Loucy (cell line): ENCODE measurements around the gene MAP3K5.
"Not testable (repeated sequence)": the region's sequence is repeated elsewhere in the genome, so short reads cannot be mapped to it uniquely, and the experiment has no call there.

Experiments
- H2AFZ ChIP-seq: fragments of 200-600 bp; sonication (generic); 2 replicates; pipeline ENCODE4 v1.6.0; 2016; ENCODE audit warnings: antibody characterized with exemption, mild to moderate bottlenecking, low read length, moderate library complexity
- H3F3A ChIP-seq: fragments of 200-600 bp; 2 replicates; pipeline ENCODE4 v1.6.0; 2016; ENCODE audit warnings: antibody characterized with exemption, low read depth, mild to moderate bottlenecking
- H3K27me3 ChIP-seq: fragments of 200-600 bp; sonication (generic); 2 replicates; pipeline ENCODE4 v1.6.1; 2014; ENCODE audit warnings: low read length, mild to moderate bottlenecking; ENCODE audit not compliant: insufficient read depth, poor library complexity, severe bottlenecking
- H3K36me3 ChIP-seq: fragments of 200-600 bp; sonication (generic); 2 replicates; pipeline ENCODE4 v1.6.1; 2016; ENCODE audit warnings: low read length; ENCODE audit not compliant: insufficient read depth
- H3K4me1 ChIP-seq: fragments of 200-600 bp; sonication (generic); 2 replicates; pipeline ENCODE4 v1.5.1; 2014; ENCODE audit warnings: low read length, mild to moderate bottlenecking; ENCODE audit not compliant: insufficient read depth, poor library complexity, severe bottlenecking
- H3K4me2 ChIP-seq: fragments of 200-600 bp; sonication (generic); 2 replicates; pipeline ENCODE4 v1.6.0; 2014; ENCODE audit warnings: antibody characterized with exemption, low read length, low read depth, mild to moderate bottlenecking; ENCODE audit not compliant: poor library complexity, severe bottlenecking
- H3K4me3 ChIP-seq: fragments of 200-600 bp; sonication (generic); 2 replicates; pipeline ENCODE4 v1.5.1; 2014; ENCODE audit warnings: low read length, mild to moderate bottlenecking, mixed read lengths; ENCODE audit not compliant: poor library complexity, severe bottlenecking
- H3K79me2 ChIP-seq: fragments of 200-600 bp; sonication (generic); 2 replicates; pipeline ENCODE4 v1.6.1; 2014; ENCODE audit warnings: low read length; ENCODE audit not compliant: insufficient read depth
- H3K9ac ChIP-seq: fragments of 200-600 bp; sonication (generic); 2 replicates; pipeline ENCODE4 v1.6.0; 2014; ENCODE audit warnings: mild to moderate bottlenecking, low read depth, low read length, moderate library complexity; ENCODE audit not compliant: poor library complexity, severe bottlenecking
- H3K9me2 ChIP-seq: fragments of 200-600 bp; sonication (generic); replicated peaks from 2 replicates; pipeline ENCODE4 v1.6.1; 2016; ENCODE audit warnings: low read depth, low read length, mixed read lengths
- H3K9me3 ChIP-seq: fragments of 200-600 bp; sonication (generic); 2 replicates; pipeline ENCODE4 v1.6.1; 2014; ENCODE audit warnings: mild to moderate bottlenecking, antibody characterized with exemption, low read length, low read depth; ENCODE audit not compliant: insufficient read depth
- H4K20me1 ChIP-seq: fragments of 200-600 bp; sonication (generic); 2 replicates; pipeline ENCODE4 v1.6.0; 2014; ENCODE audit warnings: antibody characterized with exemption, low read length, mild to moderate bottlenecking; ENCODE audit not compliant: insufficient read depth, poor library complexity, severe bottlenecking
- EZH2phosphoT487 ChIP-seq: fragments of 200-600 bp; IDR thresholded peaks from 2 replicates; pipeline ENCODE4 v1.6.1; 2018; ENCODE audit warnings: antibody characterized with exemption, mild to moderate bottlenecking, moderate library complexity, borderline replicate concordance
- TF ChIP-seq, protein P1 (sequence below): fragments of 200-600 bp; sonication (generic); conservative IDR thresholded peaks from 2 replicates; pipeline ENCODE4 v1.5.1; 2014; ENCODE audit warnings: mild to moderate bottlenecking, antibody characterized with exemption, low read length

Gene MAP3K5

DNA sequence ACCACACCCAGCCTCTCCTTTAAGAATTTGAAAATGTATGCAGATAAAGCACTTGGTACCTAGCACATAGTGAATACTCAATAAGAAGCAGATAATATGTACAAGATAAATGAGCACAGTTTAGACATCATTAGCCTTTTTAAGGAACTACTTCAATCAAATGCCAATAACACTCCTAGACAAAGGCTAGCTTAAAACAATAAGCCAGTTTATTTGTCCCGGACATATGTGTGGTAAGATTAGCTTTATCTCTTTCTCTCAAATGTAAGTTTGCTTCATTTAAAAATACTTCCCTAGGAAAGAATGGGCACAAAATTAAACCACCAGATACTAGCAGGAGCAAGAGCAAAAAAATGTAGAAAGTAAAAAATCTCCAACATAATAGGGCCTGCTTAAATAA, 73.8 kb downstream of the MAP3K5 start:
- Histone ChIP-seq H3K9ac (no peak overlapping the region), H3K36me3 (no peaks in the 10 kb centered on the region), H3K4me2 (no peak overlapping the region), H3K9me2 (no peaks in the 10 kb centered on the region), H4K20me1 (no peaks in the 10 kb centered on the region), H2AFZ (no peak overlapping the region), H3F3A (no peaks in the 10 kb centered on the region), H3K9me3 (no peaks in the 10 kb centered on the region), H3K27me3 (no peaks in the 10 kb centered on the region), H3K4me1 (no peaks in the 10 kb centered on the region), H3K79me2 (no peaks in the 10 kb centered on the region), H3K4me3 (no peak overlapping the region)
- TF ChIP-seq, protein P1, sequence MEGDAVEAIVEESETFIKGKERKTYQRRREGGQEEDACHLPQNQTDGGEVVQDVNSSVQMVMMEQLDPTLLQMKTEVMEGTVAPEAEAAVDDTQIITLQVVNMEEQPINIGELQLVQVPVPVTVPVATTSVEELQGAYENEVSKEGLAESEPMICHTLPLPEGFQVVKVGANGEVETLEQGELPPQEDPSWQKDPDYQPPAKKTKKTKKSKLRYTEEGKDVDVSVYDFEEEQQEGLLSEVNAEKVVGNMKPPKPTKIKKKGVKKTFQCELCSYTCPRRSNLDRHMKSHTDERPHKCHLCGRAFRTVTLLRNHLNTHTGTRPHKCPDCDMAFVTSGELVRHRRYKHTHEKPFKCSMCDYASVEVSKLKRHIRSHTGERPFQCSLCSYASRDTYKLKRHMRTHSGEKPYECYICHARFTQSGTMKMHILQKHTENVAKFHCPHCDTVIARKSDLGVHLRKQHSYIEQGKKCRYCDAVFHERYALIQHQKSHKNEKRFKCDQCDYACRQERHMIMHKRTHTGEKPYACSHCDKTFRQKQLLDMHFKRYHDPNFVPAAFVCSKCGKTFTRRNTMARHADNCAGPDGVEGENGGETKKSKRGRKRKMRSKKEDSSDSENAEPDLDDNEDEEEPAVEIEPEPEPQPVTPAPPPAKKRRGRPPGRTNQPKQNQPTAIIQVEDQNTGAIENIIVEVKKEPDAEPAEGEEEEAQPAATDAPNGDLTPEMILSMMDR: no peak
- no peak for TF ChIP-seq EZH2phosphoT487

DNA sequence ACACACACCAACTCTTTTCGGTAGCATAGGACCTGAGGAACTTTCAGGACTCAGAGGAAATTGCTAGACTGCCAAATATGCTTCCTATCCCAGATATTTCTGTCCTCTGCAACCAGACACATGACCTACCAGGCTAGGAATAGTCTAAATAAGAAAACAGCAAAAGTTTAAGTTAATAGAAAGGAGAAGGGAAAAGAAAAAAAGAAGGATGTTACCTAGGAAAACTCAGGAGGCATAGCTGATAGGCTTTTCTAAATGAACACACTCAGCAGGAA, 74.6 kb downstream of the MAP3K5 start:
- H3K9me3 ChIP-seq: no peaks in the 10 kb centered on the region
- no peak overlapping the region for H3K4me2 ChIP-seq
- TF ChIP-seq, protein P1: no peak
- no peak for TF ChIP-seq EZH2phosphoT487
- no peaks in the 10 kb centered on the region for H3K27me3 ChIP-seq
- H3K9ac ChIP-seq: no peak overlapping the region
- H3K79me2 ChIP-seq: no peaks in the 10 kb centered on the region
- H3F3A ChIP-seq: no peaks in the 10 kb centered on the region
- no peaks in the 10 kb centered on the region for H3K4me1 ChIP-seq
- H3K9me2 ChIP-seq: no peaks in the 10 kb centered on the region
- no peaks in the 10 kb centered on the region for H3K36me3 ChIP-seq
- H3K4me3 ChIP-seq: no peak overlapping the region
- no peaks in the 10 kb centered on the region for H4K20me1 ChIP-seq
- H2AFZ ChIP-seq: 0 out of 2 replicates have a peak overlapping the region, but pooled peaks have one; percentile 36

DNA sequence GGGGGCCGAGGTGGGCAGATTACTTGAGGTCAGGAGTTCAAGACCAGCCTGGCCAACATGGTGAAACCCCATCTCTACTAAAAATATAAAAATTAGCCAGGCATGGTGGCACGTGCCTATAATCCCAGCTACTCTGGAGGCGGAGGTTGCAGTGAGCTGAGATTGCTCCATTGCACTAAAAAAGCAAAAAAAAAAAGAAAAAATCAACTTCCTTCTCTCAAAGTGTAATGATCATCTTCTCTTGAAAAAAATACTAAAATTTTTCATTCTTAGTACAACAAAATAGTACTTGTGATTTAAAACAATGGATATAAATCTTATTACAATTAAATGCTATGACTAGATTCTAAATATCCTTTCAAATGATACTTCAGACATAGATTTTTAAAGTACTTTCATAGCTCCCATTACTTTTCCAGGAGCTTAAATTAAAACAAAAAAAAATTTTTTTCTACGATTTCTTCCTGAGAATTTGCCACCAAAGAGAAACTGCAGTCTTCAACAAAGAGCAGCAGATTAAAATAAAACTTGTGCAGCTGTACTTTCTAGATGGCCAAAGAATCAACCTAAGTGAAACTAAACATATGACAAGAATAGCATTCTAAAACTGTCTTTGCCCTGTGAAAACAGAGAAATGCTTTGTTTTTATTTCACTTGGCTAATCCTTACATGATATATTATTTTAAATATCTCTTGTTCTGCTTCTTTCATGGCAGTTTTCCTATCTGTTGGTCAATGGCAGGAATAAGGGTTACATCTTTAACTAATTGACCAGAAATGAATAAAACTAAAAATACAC, 75.2 kb downstream of the MAP3K5 start:
- Histone ChIP-seq H3K9ac (no peak overlapping the region), H3K36me3 (no peaks in the 10 kb centered on the region), H3K9me3 (no peaks in the 10 kb centered on the region), H3F3A (no peaks in the 10 kb centered on the region), H3K9me2 (no peaks in the 10 kb centered on the region), H3K27me3 (no peaks in the 10 kb centered on the region), H3K4me2 (no peak overlapping the region), H4K20me1 (no peaks in the 10 kb centered on the region), H2AFZ (0 out of 2 replicates have a peak overlapping the region, but pooled peaks have one; percentile 36), H3K4me1 (no peaks in the 10 kb centered on the region), H3K79me2 (no peaks in the 10 kb centered on the region), H3K4me3 (no peak overlapping the region)
- no peak for TF ChIP-seq EZH2phosphoT487
- TF ChIP-seq, protein P1: no peak

DNA sequence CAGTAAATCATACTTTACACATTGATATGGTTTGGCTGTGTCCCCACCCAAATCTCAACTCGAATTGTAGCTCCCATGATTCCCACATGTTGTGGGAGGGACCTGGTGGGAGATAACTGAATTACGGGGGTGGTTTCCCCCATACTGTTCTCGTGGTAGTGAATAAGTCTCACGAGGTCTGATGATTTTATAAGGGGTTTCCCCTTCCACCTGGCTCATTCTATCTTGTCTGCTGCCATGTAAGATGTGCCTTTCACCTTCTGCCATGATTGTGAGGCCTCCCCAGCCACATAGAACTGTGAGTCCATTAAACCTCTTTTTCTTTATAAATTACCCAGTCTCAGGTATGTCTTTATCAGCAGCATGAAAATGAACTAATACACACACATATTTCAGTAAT, 79.6 kb downstream of the MAP3K5 start:
- not testable (repeated sequence) for H3K9me3 ChIP-seq, H2AFZ ChIP-seq, H3K9ac ChIP-seq, H3K79me2 ChIP-seq, H3K27me3 ChIP-seq, H3K4me3 ChIP-seq, H3K36me3 ChIP-seq, H4K20me1 ChIP-seq, H3K4me1 ChIP-seq, H3F3A ChIP-seq, H3K9me2 ChIP-seq, H3K4me2 ChIP-seq
